ENCODE data around the gene DBX1.

DBX1 gene

DNA sequence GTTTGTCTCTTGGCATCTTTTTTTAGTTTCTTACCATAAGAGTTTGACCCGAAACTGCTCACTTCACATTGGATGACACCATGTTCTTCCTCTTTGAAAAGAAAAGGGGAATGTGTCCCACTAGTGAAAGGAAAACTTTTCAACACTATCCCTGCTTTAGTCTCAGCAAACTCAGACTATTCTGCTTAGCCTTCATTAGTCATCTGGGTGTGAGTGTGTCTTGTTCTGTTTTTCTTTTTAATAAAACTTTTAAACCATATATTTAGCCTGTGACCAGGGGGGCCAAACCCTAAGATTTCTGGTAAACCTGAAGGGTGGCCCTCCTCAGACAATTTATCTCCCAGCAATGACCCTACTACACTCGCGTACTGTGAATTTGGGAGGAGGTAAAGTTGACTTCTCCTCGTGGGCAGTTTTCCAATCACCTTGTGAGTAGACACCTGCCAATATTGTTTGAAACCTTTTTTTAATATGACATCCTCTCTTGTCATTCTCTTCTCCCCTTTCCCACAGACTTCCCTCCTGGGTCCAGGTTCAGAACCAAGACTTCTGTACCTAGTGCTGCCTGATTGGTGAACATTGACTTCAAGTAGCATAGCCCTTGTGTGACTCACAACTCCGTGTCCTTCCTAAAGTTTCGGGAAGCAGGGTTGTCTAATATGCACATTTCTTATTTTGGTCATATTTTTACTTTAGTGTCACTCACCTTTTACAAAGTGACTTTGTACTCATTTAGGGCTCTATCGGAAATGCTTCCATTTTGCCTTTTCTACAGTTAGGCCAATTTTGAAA is 39.9 kb downstream of the DBX1 start:
- no peak overlapping the region for H3K4me3 ChIP-seq (ENCODE audit: low read length)
- TF ChIP-seq, protein P1, sequence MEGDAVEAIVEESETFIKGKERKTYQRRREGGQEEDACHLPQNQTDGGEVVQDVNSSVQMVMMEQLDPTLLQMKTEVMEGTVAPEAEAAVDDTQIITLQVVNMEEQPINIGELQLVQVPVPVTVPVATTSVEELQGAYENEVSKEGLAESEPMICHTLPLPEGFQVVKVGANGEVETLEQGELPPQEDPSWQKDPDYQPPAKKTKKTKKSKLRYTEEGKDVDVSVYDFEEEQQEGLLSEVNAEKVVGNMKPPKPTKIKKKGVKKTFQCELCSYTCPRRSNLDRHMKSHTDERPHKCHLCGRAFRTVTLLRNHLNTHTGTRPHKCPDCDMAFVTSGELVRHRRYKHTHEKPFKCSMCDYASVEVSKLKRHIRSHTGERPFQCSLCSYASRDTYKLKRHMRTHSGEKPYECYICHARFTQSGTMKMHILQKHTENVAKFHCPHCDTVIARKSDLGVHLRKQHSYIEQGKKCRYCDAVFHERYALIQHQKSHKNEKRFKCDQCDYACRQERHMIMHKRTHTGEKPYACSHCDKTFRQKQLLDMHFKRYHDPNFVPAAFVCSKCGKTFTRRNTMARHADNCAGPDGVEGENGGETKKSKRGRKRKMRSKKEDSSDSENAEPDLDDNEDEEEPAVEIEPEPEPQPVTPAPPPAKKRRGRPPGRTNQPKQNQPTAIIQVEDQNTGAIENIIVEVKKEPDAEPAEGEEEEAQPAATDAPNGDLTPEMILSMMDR (IDR thresholded peaks at IDR 0.05; ENCODE audit: insufficient read depth, low read depth, low read length, missing control alignments): no peak
- no peak for DNase-seq (ENCODE audit: low read depth)

DNA sequence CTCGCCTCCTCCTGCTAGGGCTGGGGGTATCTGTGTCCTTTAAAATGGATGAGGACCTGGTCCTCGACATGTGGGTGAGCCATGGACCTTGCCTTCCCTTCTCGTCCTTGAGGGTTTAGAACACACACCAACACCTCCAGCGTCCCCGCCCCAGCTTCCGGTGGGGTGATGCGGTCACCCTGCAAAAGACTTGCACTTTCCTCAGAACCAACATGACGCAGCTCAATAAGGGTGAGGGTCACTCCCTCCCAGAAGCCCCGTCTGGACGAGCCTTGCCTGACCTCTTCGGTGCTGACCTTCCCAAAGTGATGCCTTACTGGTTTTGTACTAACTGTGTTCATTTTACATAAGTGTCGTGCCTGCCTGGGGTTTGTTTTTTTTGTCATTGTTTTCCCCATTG is 41.0 kb downstream of the DBX1 start:
- no peak for DNase-seq (ENCODE audit: low read depth)
- no peak overlapping the region for H3K4me3 ChIP-seq (ENCODE audit: low read length)
- TF ChIP-seq, protein P1 (IDR thresholded peaks at IDR 0.05; ENCODE audit: insufficient read depth, low read depth, low read length, missing control alignments): no peak

DNA sequence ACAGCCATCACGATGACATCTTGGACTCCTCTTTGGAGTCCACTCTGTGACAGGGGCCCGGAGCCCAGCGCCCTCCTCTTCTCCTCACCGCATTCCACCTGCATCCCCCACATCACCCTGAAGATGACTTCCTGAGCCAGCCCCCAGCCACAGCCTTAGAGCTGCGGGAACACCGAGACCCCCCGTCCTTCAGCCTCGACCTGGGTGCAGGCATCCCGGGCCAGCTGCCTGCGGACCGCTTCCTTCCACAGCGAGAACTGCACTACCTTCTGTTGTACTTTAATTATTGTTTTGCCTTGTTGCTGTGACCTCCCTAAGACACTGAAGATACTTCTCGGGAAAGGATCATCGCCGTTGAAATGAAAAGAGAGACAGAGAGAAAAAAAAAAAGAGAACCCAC is 42.1 kb downstream of the DBX1 start:
- DNase-seq (ENCODE audit: low read depth): no peak

DNA sequence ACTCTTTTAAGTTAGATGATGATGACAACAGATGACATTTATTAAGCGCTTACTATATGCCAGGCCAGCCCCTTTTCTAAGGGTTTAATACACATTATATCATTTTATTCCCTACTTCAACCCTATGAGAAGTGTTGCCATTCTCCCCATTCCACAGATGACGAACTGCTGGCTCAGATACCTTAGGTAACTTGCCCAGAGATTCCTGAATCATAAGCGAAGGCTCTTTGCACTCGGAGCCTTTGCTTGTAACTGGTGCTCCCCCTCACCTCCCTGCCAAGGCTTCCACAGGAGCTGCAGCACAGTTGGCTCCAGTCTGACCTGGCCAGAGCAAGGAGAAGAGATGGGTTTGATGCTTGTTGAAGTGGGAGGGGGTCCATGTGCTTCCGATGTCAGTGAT is 43.0 kb downstream of the DBX1 start:
- TF ChIP-seq, protein P1 (IDR thresholded peaks at IDR 0.05; ENCODE audit: insufficient read depth, low read depth, low read length, missing control alignments): no peak
- no peak for DNase-seq (ENCODE audit: low read depth)
- no peak overlapping the region for H3K4me3 ChIP-seq (ENCODE audit: low read length)

More for the DNA sequence above, 42.1 kb downstream of the DBX1 start:
- TF ChIP-seq, protein P1 (IDR thresholded peaks at IDR 0.05; ENCODE audit: insufficient read depth, low read depth, low read length, missing control alignments): no peak
- H3K4me3 ChIP-seq (ENCODE audit: low read length): no peak overlapping the region

DNA sequence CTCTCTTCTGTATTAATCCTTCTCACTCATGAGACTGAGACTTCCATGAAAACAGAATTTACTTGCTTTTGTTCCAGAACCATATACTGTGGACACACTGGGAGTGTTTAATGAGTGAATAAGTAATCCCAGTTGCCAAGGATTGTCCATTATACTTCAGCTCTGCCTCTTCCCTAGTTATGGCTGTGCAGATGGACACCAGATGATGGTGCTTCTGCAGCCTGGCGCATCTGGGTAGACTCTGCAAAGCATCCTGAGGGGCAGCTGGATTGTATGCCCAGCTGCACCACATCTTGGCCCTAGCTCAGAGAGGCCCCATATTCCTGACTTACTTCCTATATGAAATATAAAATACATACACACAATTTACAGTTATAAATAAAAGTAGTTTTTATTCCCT is 43.5 kb downstream of the DBX1 start:
- DNase-seq (ENCODE audit: low read depth): no peak
- TF ChIP-seq, protein P1 (IDR thresholded peaks at IDR 0.05; ENCODE audit: insufficient read depth, low read depth, low read length, missing control alignments): no peak
- no peak overlapping the region for H3K4me3 ChIP-seq (ENCODE audit: low read length)

DNA sequence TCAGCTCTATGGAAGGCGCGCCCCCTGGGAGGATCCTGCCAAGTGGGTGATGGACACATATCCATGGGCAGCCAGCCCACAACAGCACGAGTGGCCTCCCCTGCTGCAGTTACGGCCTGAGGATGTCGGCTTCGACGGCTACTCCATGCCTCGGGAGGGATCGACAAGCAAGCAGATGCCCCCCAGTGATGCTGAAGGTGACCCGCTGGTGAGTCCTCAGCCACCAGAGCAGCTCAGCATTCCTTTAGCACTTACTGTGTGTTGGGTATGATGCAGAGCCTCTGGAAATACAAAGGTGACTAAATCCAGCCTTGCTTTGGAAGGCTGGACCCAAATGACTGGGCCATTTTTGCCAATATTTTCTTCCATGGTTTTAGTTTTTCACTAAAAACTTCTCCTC is 45.7 kb downstream of the DBX1 start:
- no peak overlapping the region for H3K4me3 ChIP-seq (ENCODE audit: low read length)
- TF ChIP-seq, protein P1 (IDR thresholded peaks at IDR 0.05; ENCODE audit: insufficient read depth, low read depth, low read length, missing control alignments): no peak
- no peak for DNase-seq (ENCODE audit: low read depth)

DNA sequence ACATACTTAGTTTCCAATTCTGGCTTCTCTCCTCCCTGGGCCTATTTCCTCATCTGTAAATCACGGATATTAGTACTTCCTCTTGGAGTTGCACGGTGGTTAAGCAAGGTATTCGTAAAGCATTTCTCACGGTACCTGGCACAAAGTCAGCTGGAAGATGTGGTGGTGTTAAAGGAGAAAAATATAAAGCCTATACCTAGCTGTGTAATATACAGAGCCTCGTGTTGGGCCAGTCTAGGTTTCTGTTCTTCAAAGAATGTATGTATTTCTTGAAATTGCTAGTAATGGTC is 47.2 kb downstream of the DBX1 start:
- TF ChIP-seq, protein P1 (IDR thresholded peaks at IDR 0.05; ENCODE audit: insufficient read depth, low read depth, low read length, missing control alignments): no peak
- DNase-seq (ENCODE audit: low read depth): peak; percentile 77
- H3K4me3 ChIP-seq (ENCODE audit: low read length): no peak overlapping the region
